GM12878 (cell line): Measurements from ENCODE around the gene GSTM4. TPM values are rescaled to one million over a fixed set of nuclear protein-coding genes. Genes with fewer than 3 reads are reported as not detected.

Experiments used
- ATAC-seq: fragments of 200-7000 bp; cut with Tn5 transposase; 3 replicates; pipeline ENCODE4 v1.9.1; 2020; ENCODE audit warnings: mild to moderate bottlenecking, moderate library complexity
- BruUV-seq: library from RNA; stranded (reverse); fragments of 400-500 nt; replicated peaks from 2 replicates; lab custom pipeline; 2021; lab: Mats Ljungman, UMichigan
- CTCF ChIA-PET: fragments of 300-600 bp; sonication (Branson Sonifier 250); formaldehyde crosslinking; extraction: SDS; loops from one replicate; lab custom pipeline; 2021; ENCODE audit warnings: inconsistent platforms; lab: Yijun Ruan, JAX
- POLR2A ChIA-PET: fragments of 350-600 bp; formaldehyde crosslinking; extraction: SDS; loops from one replicate; lab custom pipeline; 2021; ENCODE audit warnings: inconsistent platforms; lab: Charles Lee
- RAD21 ChIA-PET: fragments of 300-600 bp; sonication (Branson Sonifier 250); formaldehyde crosslinking; loops from one replicate; lab custom pipeline; 2023; ENCODE audit warnings: antibody characterized with exemption; ENCODE audit not compliant: unreplicated experiment; lab: Charles Lee
- SMC1A ChIA-PET: fragments of 300-600 bp; sonication (Branson Sonifier 250); formaldehyde crosslinking; loops from one replicate; lab custom pipeline; 2023; ENCODE audit not compliant: unreplicated experiment, uncharacterized antibody; lab: Charles Lee
- DNase-seq: peaks from one replicate; pipeline ENCODE4 v3.0.0-alpha.2; 2011; ENCODE audit warnings: low read depth, low spot score
- FAIRE-seq: peaks from 3 replicates; lab custom pipeline; 2011; peaks lifted over from hg19 to GRCh38; lab: Jason Lieb, UNC
- H2AFZ ChIP-seq: 2 replicates; pipeline ENCODE4 v1.6.0; 2011; ENCODE audit warnings: low read depth, low read length, control low read depth; ENCODE audit not compliant: control insufficient read depth
- H3K27ac ChIP-seq: 2 replicates; pipeline ENCODE4 v1.5.1; 2011; ENCODE audit warnings: control low read depth; ENCODE audit not compliant: control insufficient read depth, insufficient read depth
- H3K27me3 ChIP-seq, 2 experiments: replicated peaks in 1 of 2; 2 replicates each; pipeline versions ENCODE4 v1.6.0 to v1.6.1; 2011; ENCODE audit warnings: low read length in 1 of 2; ENCODE audit not compliant: control insufficient read depth in 2 of 2, insufficient read depth in 2 of 2
- H3K36me3 ChIP-seq, 2 experiments: 2 replicates each; pipeline ENCODE4 v1.5.1; 2011; ENCODE audit warnings: low read length in 1 of 2; ENCODE audit not compliant: control insufficient read depth in 2 of 2, insufficient read depth in 2 of 2
- H3K4me1 ChIP-seq: 2 replicates; pipeline ENCODE4 v1.6.1; 2011; ENCODE audit warnings: mild to moderate bottlenecking, low read length, moderate library complexity, mixed read lengths; ENCODE audit not compliant: control insufficient read depth, insufficient read depth
- H3K4me2 ChIP-seq: 2 replicates; pipeline ENCODE4 v1.6.0; 2011; ENCODE audit warnings: control low read depth; ENCODE audit not compliant: control insufficient read depth, insufficient read depth
- H3K4me3 ChIP-seq: fragments of 200-600 bp; sonication (generic); 2 replicates; pipeline ENCODE4 v1.5.1; 2016
- H3K79me2 ChIP-seq: 2 replicates; pipeline ENCODE4 v1.6.0; 2011; ENCODE audit warnings: low read length; ENCODE audit not compliant: control insufficient read depth, insufficient read depth
- H3K9ac ChIP-seq: 2 replicates; pipeline ENCODE4 v1.8.0; 2011; ENCODE audit warnings: low read length, control low read depth, mixed read lengths; ENCODE audit not compliant: control insufficient read depth, insufficient read depth
- H3K9me3 ChIP-seq: replicated peaks from 3 replicates; pipeline ENCODE4 v1.5.1; 2011; ENCODE audit warnings: mild to moderate bottlenecking, low read length; ENCODE audit not compliant: control insufficient read depth, insufficient read depth
- H4K20me1 ChIP-seq: 2 replicates; pipeline ENCODE4 v1.6.0; 2011; ENCODE audit not compliant: control insufficient read depth, insufficient read depth
- BHLHE40 ChIP-seq, 2 experiments: fragments of 450-650 bp in 1 of 2; IDR thresholded peaks; 2 replicates each; pipeline ENCODE4 v1.6.1; 2011 to 2017; ENCODE audit warnings: low read depth in 2 of 2, borderline replicate concordance in 1 of 2, improper control_type of control experiment in 1 of 2, low read length in 1 of 2, mild to moderate bottlenecking in 1 of 2
- DPF2 ChIP-seq: fragments of 450-650 bp; IDR thresholded peaks from 2 replicates; pipeline ENCODE4 v1.6.1; 2017; ENCODE audit warnings: mild to moderate bottlenecking
- KDM1A ChIP-seq: fragments of 200-600 bp; sonication (generic); IDR thresholded peaks from 2 replicates; pipeline ENCODE4 v1.6.1; 2016; ENCODE audit warnings: borderline replicate concordance
- MEF2A ChIP-seq: IDR thresholded peaks from 2 replicates; pipeline ENCODE4 v1.6.1; 2011; ENCODE audit warnings: low read depth, mild to moderate bottlenecking, low read length, moderate library complexity; ENCODE audit not compliant: insufficient read depth
- RCOR1 ChIP-seq: conservative IDR thresholded peaks from 2 replicates; pipeline ENCODE4 v1.6.1; 2012; ENCODE audit warnings: low read depth, low read length, improper control_type of control experiment
- RUNX3 ChIP-seq: IDR thresholded peaks from 2 replicates; pipeline ENCODE4 v1.6.1; 2012; ENCODE audit warnings: low read length, inconsistent platforms
- TAF1 ChIP-seq: IDR thresholded peaks from 2 replicates; pipeline ENCODE4 v1.6.1; 2011; ENCODE audit warnings: mild to moderate bottlenecking, low read depth, low read length, borderline replicate concordance
- ZNF622 ChIP-seq: fragments of 450-650 bp; IDR thresholded peaks from 2 replicates; pipeline ENCODE4 v1.6.1; 2017; ENCODE audit warnings: mild to moderate bottlenecking, inconsistent platforms
- WGBS: methylation state at CpG from one replicate; pipeline ENCODE4 v1.1.6; 2016; ENCODE audit warnings: low lambda C conversion rate; ENCODE audit not compliant: insufficient replicate concordance, insufficient coverage; ENCODE audit errors: missing lambda C conversion rate; 5-methylcytosine and 5-hydroxymethylcytosine counted together
- in situ Hi-C: fragments of 300-500 bp; cut with MboI; formaldehyde crosslinking; loops from 9 replicates; pipeline ENCODE4 v1.14.3; 2018; ENCODE audit warnings: mixed read lengths
- intact Hi-C: fragments of 100-400 bp; cut with micrococcal nuclease; formaldehyde crosslinking; loops from one replicate; pipeline ENCODE4 v1.14.2; 2022; ENCODE audit not compliant: unreplicated experiment
- polyA plus RNA-seq, 11 experiments: library from polyadenylated mRNA; depleted of rRNA in 4 of 11; unstranded in 6 of 11; stranded (reverse) in 5 of 11; fragments of >200 nt; fragmentation: Nextera tagmentation in 4 of 11; fragmentation: Illumina TruSeq in 1 of 11; extraction: Ambion mirVana in 4 of 11; extraction: Trizol in 1 of 11; gene quantifications; 1 replicate in 1 of 11; 2 replicates in 10 of 11; pipeline versions ENCODE4 v1.2.1 to v1.2.3, GENCODE V29; 2011 to 2016; ENCODE audit warnings: inconsistent platforms in 2 of 11, missing spikeins in 2 of 11, low read depth in 1 of 11
- total RNA-seq, 4 experiments: library from RNA; depleted of rRNA in 3 of 4; stranded (reverse); fragments of >200 nt in 3 of 4; fragmentation: Illumina TruSeq in 1 of 4; extraction: Trizol in 1 of 4; gene quantifications; 2 replicates each; pipeline versions ENCODE4 v1.2.1 to v1.2.3, GENCODE V29; 2013 to 2021

GSTM4 gene
- total and polyA plus RNA-seq, 10 of the 15 experiments (the other 5 are each of a cell fraction or from before 2014, with no cell fraction given): 14.3 to 37.2 (median 23.0) TPM

GRCh38 chr1:109634771-109635750, 20.8 kb upstream of the GSTM4 start:
- no peaks in the 10 kb centered on the region for H3K79me2 ChIP-seq
- ChIA-PET POLR2A (interaction anchor here (1.6 to 1.9 kb wide), 2 partner anchors 11 to 89 kb away, joined by 6 to 8 read pairs; no protein-coding TSS in a partner anchor), RAD21 (interaction anchor here (1.0 to 7.3 kb wide), 6 partner anchors 13 to 349 kb away, joined by 3 to 106 read pairs (median 4); partner anchors contain the start of genes AHCYL1 and GSTM4), SMC1A (interaction anchor here (0.5 to 9.1 kb wide), 6 partner anchors 17 to 351 kb away, joined by 3 to 117 read pairs (median 40); partner anchors contain the start of gene AHCYL1), CTCF (interaction anchor here (0.6 to 10.7 kb wide), 13 partner anchors 19 to 350 kb away, joined by 3 to 299 read pairs (median 5); partner anchors contain the start of genes AHCYL1, GNAI3 and GSTM4)
- no peaks in the 10 kb centered on the region for H4K20me1 ChIP-seq
- TF ChIP-seq ZNF622 (no peak), KDM1A (no peak), DPF2 (no peak), RUNX3 (0 out of 2 replicates have a peak, but pooled peaks have one; percentile 17), TAF1 (no peak), BHLHE40 (IDR thresholded peaks at IDR 0.05; ENCODE audit: borderline replicate concordance in 1 of 2, low read depth in 2 of 2, low read length in 1 of 2) (0 out of 4 replicates have a peak, but pooled peaks of 1 of the 2 experiments have one; percentile 16), MEF2A (0 out of 2 replicates have a peak, but pooled peaks have one; percentile 32), RCOR1 (no peak)
- peak overlapping the region; percentile 84 for H3K4me2 ChIP-seq
- in situ Hi-C loops (no loop called here), intact Hi-C loops (no loop called here)
- DNase-seq (no peak), FAIRE-seq (no peak), ATAC-seq (peak; percentile 65)
- peak overlapping the region; percentile 37; the same call in 1 of the 2 replicates for H3K9ac ChIP-seq
- H3K27me3 ChIP-seq: no peaks in the 10 kb centered on the region
- H3K4me1 ChIP-seq: peaks cover 14% of the 10 kb centered on the region
- peak overlapping the region; percentile 58 for H2AFZ ChIP-seq
- no peaks in the 10 kb centered on the region for H3K9me3 ChIP-seq
- WGBS: 1% methylated on average over 11 of the region's 13 CpGs
- H3K27ac ChIP-seq: peak overlapping the region; percentile 61
- no peak overlapping the region for H3K4me3 ChIP-seq
- peaks cover 8 to 12% of the 10 kb centered on the region in 2 experiments; a peak in 3 of 4 replicates for H3K36me3 ChIP-seq
- BruUV-seq: no TSS peak
